GM21447 (cell line): ENCODE measurements around the gene GTSE1.

Experiments
- ATAC-seq: cut with Tn5 transposase; IDR thresholded peaks from one replicate; pipeline ENCODE4 v1.9.1; 2021; ENCODE audit not compliant: unreplicated experiment

The GTSE1 gene

GRCh38 chr22:46274381-46274780 is 22.3 kb upstream of the GTSE1 start:
- no peak for ATAC-seq

DNA sequence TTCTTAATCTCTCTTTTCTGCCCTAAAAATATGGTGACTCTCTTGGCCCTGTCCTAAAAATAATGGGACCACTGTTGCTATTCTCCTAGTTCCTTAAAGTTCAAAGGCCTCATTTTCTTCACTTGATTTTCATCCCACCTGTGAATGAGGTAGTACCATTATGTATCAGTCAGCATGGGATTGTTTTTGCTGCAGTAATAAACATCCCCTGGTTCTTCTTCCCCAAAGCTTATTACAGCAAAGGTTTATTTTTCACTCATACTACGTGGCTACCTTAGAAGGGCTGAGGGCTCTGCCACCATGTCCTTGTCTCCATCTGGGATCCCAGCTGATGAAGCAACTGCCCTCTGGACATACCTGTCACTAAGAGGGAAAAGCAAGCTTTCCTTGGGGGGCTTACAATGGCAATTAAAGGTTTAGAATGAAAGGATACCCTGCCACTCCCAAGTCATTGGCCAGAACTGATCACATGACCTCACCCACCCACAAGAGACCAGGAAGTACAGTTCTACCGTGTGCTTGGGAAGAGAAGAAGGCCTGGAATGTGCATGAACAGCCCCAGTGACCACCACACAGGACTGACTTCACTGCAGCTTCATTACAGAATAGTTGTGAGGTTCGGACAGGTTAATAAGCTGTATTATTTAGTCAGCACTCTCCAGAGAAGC is 21.1 kb upstream of the GTSE1 start:
- no peak for ATAC-seq

- ATAC-seq = no peak
Measured at GRCh38 chr22:46276563-46276962, 20.1 kb upstream of the GTSE1 start.

GRCh38 chr22:46278656-46279645 is 17.7 kb upstream of the GTSE1 start:
- no peak for ATAC-seq

- ATAC-seq = no peak
Measured at GRCh38 chr22:46280063-46280817, 16.4 kb upstream of the GTSE1 start.

DNA sequence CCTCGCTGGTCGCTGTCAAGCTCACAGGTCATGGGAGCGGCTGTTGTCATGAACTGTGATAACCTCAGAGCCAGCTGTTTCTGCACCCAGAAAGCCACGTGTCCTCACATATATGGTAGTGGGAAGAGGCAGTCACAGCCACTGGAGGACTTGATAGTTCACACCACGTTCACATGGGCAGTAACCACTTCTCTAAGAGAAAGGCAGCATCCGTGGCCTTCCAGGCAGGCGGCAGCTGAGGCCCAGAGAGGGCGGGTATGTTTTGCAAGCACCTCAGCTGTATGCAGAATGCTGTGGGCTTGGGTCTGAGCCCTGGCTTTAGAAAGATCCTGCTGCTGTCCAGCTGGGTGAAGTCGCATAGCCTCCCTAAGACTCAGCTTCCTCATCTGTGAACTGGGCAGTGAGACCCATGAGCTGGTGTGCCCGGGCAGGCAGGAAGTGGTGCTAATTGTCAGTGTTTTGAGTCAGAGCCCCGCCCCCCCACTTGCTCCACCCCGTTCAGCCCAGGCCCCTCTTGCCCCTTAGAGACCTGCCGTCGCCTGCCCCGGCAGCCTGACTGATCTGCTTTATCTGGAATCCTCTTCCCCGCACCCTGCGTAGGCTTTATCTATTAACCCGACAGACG is 15.6 kb upstream of the GTSE1 start:
- no peak for ATAC-seq

DNA sequence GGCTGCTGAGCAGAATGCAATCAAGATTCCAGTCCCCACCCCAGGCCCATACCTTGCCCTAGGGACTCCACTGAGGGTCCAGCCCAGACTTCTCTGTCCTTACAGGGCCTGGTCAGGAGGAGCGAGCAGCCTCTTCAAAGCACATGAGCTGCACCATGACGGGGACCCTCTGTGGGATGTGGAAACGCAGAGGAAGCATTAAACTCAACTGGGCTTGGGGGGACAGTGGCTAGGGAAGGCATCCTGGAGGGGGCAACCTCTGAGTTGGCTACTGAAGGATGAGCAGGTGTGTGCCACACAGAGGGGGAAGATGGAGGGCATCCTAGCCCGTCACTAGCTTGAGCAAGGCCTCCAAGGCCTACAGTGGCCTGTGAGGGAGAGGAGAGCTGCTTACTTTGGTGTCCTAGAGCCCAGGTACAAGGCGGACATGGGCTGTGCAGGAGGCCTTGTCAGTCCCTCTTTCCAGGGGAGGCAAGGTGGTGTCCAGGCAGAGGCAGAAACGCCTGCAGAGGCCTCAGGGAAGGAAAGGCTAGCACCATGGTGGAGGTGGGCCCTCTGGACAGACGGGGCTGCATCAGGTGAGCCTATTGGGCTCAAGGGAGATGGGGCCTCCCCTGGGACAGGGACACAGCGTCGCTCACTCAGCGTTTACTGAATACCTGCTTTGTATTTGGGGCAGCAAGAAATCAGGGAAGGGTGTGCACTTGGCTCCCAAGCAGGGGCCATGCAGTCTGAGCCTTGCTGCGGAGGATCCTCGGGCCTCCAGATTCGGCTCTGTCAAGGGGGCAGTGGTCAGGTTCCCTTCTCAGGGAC is 14.6 kb upstream of the GTSE1 start:
- ATAC-seq = no peak

GRCh38 chr22:46286006-46286405 is 10.7 kb upstream of the GTSE1 start:
- ATAC-seq = no peak

GRCh38 chr22:46286941-46287872 is 9.5 kb upstream of the GTSE1 start:
- no peak for ATAC-seq

DNA sequence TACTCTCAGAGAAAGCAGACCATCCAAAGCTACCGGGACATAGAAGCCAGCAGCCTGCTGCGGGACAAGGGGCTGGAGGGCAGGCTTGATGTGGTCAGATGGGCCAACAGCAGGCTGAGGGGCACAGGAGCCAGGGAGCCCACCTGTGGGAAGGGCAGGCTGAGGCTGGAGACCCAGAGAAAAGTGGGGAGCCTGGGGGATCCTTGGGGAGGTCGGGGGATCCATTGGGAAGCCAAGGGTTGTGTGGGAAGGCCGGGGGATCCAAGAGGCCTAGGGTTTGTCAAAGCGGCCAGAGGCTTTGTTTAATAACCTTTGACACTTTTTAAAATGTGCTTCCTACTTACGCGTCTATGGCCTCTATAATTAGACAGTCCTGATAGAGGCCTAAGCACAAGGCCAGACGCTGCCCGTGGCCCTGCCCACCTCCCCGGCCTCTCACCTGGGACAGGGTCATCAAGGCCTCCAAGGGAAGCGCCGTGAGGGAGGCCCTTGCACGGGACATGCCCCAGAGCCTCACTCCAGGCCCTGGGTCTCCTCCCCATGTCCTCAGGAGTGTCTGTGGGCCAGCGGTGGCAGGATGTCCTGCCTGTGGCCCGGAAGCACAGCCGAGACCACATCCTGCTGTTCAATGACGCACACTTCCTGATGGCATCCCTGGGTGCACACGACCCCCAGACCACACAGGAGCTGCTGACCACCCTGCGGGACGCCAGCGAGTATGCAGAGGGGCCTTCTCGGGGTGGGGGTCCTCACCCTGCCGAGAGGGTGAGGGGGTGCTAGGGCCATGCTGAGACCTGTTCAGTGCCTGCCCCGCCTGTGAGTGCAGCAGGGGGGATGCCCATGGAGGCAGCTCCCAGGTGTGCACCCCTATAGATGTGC is 8.6 kb upstream of the GTSE1 start:
- peak; percentile 87 for ATAC-seq

DNA sequence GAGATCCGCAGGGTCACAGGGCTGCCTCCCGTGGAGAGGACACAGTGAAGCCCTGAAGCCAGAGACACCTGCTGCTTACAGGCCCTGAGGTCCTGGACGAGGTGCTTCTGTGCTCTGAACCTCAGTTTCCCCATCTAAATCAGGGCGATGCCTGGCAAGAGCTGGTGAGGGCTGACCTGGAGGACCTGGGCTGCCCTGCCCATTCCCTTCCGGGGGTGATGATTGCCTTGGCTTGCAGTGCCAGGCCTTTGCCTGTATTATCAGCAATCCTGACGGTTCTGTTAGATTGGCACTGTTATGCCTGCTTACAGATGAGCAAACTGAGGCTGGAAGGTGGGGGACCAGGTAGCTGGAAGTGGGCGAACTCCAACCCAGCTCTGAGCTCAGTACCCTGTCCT is 7.8 kb upstream of the GTSE1 start:
- no peak for ATAC-seq

DNA sequence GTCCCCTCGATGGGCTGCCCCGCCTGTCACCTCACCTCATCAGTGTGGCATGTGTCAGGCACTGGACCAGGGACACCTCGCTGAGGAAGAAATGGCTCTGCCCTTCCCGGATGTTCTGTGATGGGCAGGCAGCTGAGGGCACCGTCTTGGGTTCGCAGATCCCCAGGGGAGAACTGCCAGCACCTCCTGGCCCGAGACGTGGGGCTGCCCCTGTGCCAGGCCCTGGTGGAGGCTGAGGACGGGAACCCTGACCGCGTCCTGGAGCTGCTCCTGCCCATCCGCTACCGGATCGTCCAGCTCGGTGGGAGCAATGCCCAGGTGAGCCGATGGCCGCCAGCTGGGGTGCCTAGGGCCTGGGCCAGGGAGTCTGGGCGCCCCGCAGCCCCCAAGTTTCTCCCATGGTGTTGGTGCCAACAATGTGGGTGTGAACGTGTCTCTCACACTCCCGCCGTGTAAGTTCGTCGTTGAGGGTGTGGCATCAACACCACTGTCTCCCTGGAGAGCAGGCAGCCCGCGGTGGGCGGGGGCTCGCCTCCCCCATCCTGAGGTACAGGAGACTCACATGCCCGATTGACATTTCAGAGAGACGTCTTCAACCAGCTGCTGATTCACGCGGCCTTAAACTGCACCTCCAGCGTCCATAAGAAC is 7.3 kb upstream of the GTSE1 start:
- no peak for ATAC-seq

- no peak for ATAC-seq
Measured at GRCh38 chr22:46290121-46290842, 6.4 kb upstream of the GTSE1 start.

- ATAC-seq = no peak
Measured at GRCh38 chr22:46290843-46291785, 5.6 kb upstream of the GTSE1 start.

DNA sequence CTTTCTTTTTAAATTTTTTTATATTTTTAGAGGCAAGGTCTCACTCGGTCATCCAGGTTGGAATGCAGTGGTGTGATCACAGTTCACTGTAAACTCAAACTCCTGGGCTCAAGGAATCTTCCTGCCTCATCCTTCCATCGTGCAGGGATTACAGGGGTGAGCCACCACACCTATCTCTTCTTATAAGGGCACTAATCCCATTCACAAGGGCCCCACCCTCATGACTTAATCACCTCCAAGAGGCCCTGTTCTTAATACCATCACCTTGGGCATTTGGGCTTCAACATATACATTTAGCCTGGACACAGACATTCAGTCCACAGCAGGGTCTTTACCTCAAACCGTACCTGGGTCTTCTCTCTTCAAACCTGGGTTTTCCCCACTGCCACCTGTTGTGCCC is 4.5 kb upstream of the GTSE1 start:
- no peak for ATAC-seq

DNA sequence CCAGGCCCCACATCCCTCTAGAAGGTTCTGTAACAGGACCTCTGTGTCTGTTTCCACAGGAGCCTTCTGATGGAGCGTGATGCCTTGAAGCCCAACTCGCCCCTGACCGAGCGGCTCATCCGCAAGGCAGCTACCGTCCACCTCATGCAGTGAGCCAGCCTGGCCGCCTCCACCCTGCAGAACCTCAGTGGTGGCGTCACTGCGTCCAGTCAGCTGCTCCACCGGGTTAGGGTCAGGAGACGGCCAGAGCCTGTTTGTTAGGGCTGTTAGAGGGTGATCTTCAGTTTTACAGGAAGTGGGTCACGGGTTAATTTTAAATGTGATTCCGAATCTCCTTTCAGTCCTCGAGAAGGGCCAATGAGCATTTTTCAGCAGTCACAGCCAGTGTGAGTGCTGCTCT is 3.9 kb upstream of the GTSE1 start:
- no peak for ATAC-seq
